Spleen (tissue), 7 donors: ENCODE data around the gene PABPC4L.

ENCODE experiments used
- CTCF ChIP-seq, 11 experiments: fragments of 200-600 bp in 7 of 11; fragments of 450-650 bp in 4 of 11; sonication (generic) in 4 of 11; IDR thresholded peaks in 8 of 11; conservative IDR thresholded peaks in 3 of 11; 1 replicate in 7 of 11; 2 replicates in 4 of 11; pipeline versions ENCODE4 v1.4.0 to v1.8.0; 2016 to 2021; ENCODE audit warnings: antibody characterized with exemption in 11 of 11, inconsistent platforms in 4 of 11, mild to moderate bottlenecking in 1 of 11
- POLR2A ChIP-seq, 3 donors: fragments of 450-650 bp; IDR thresholded peaks; one replicate each; pipeline ENCODE4 v1.5.1; 2017; ENCODE audit warnings: antibody characterized with exemption in 3 of 3, mild to moderate bottlenecking in 1 of 3
- donor health status: DM: no; HTN: no; CAD: no; lungs with moderate emphysema.
- donor health status: DM: no; HTN: no; CAD: no.
- donor health status: DM: no; HTN: no; CAD: no.

- TF ChIP-seq POLR2A (IDR thresholded peaks at IDR 0.05) (no peak), CTCF (IDR thresholded peaks at IDR 0.05 in 8 of 11, conservative IDR thresholded peaks at IDR 0.05 in 3 of 11) (no peak)
Observed at GRCh38 chr4:134219043-134219442, 17.5 kb upstream of the PABPC4L start.
